SK-N-SH (cell line): Measurements from ENCODE around the gene KIT. TPM values are rescaled to one million over a fixed set of nuclear protein-coding genes. Genes with fewer than 3 reads are reported as not detected.

Experiments
- CTCF ChIA-PET: fragments of 300-600, 350-600 bp; formaldehyde crosslinking; extraction: SDS; loops from one replicate; lab custom pipeline; 2021; lab: Yijun Ruan, JAX
- POLR2A ChIA-PET: fragments of 350-600 bp; sonication (Branson Sonifier 250); formaldehyde crosslinking; extraction: SDS; loops from one replicate; lab custom pipeline; 2020; ENCODE audit warnings: antibody characterized with exemption, inconsistent platforms; lab: Yijun Ruan, JAX
- DNase-seq: peaks from one replicate; pipeline ENCODE4 v3.0.0; 2012
- H2AFZ ChIP-seq: fragments of 200-600 bp; sonication (generic); 2 replicates; pipeline ENCODE4 v1.8.1; 2016; ENCODE audit warnings: antibody characterized with exemption, mild to moderate bottlenecking, low read depth
- H3F3A ChIP-seq: fragments of 200-600 bp; sonication (generic); replicated peaks from 2 replicates; pipeline ENCODE3; 2016; ENCODE audit warnings: antibody characterized with exemption, mild to moderate bottlenecking; ENCODE audit not compliant: insufficient read depth
- H3K27ac ChIP-seq, 2 experiments: fragments of 200-500 bp in 1 of 2; fragments of 200-600 bp in 1 of 2; sonication (Bioruptor generic) in 1 of 2; sonication (generic), shearing (Covaris generic) in 1 of 2; 2 replicates each; pipeline versions ENCODE4 v1.5.1 to v1.6.1; 2014 to 2016; ENCODE audit warnings: low read depth in 2 of 2, inconsistent platforms in 1 of 2, low read length in 1 of 2, mild to moderate bottlenecking in 1 of 2, mixed read lengths in 1 of 2
- H3K27me3 ChIP-seq: fragments of 200-600 bp; sonication (generic), shearing (Covaris generic); 2 replicates; pipeline ENCODE4 v1.6.1; 2016; ENCODE audit warnings: mixed run types; ENCODE audit not compliant: insufficient read depth
- H3K36me3 ChIP-seq, 2 experiments: fragments of 200-500 bp in 1 of 2; fragments of 200-600 bp in 1 of 2; sonication (Bioruptor generic) in 1 of 2; sonication (generic) in 1 of 2; replicated peaks in 1 of 2; 2 replicates each; pipeline versions ENCODE3 to v1.5.1; 2014 to 2016; ENCODE audit warnings: low read length in 1 of 2, mild to moderate bottlenecking in 1 of 2; ENCODE audit not compliant: insufficient read depth in 2 of 2, control insufficient read depth in 1 of 2
- H3K4me1 ChIP-seq, 2 experiments: fragments of 200-500 bp in 1 of 2; fragments of 200-600 bp in 1 of 2; sonication (Bioruptor generic) in 1 of 2; sonication (generic), shearing (Covaris generic) in 1 of 2; 2 replicates each; pipeline versions ENCODE4 v1.5.1 to v1.6.1; 2014 to 2016; ENCODE audit warnings: low read depth in 1 of 2, low read length in 1 of 2, mixed run types in 1 of 2; ENCODE audit not compliant: insufficient read depth in 2 of 2, control insufficient read depth in 1 of 2
- H3K4me2 ChIP-seq: fragments of 200-600 bp; sonication (generic), shearing (Covaris generic); 2 replicates; pipeline ENCODE4 v1.6.1; 2017; ENCODE audit warnings: mixed run types
- H3K4me3 ChIP-seq, 2 experiments: fragments of 200-500 bp in 1 of 2; fragments of 200-600 bp in 1 of 2; sonication (Bioruptor generic) in 1 of 2; sonication (generic), shearing (Covaris generic) in 1 of 2; 2 replicates each; pipeline versions ENCODE4 v1.5.1 to v1.8.1; 2014 to 2016; ENCODE audit warnings: low read depth in 2 of 2, inconsistent platforms in 1 of 2, low read length in 1 of 2, mild to moderate bottlenecking in 1 of 2, mixed read lengths in 1 of 2, moderate library complexity in 1 of 2
- H3K79me2 ChIP-seq: fragments of 200-600 bp; sonication (generic); 2 replicates; pipeline ENCODE4 v1.8.1; 2017; ENCODE audit warnings: mild to moderate bottlenecking; ENCODE audit not compliant: insufficient read depth
- H3K9ac ChIP-seq: fragments of 200-600 bp; sonication (generic); 2 replicates; pipeline ENCODE4 v1.6.1; 2017; ENCODE audit warnings: mixed run types
- H3K9me2 ChIP-seq: fragments of 200-600 bp; sonication (generic); 2 replicates; pipeline ENCODE4 v1.6.1; 2017; ENCODE audit warnings: mixed run types
- H3K9me3 ChIP-seq: fragments of 200-600 bp; sonication (generic); 2 replicates; pipeline ENCODE4 v1.6.1; 2017; ENCODE audit warnings: mixed run types, mild to moderate bottlenecking, moderate library complexity
- H4K20me1 ChIP-seq: fragments of 200-600 bp; sonication (generic); 2 replicates; pipeline ENCODE4 v1.6.1; 2017; ENCODE audit warnings: mild to moderate bottlenecking, mixed run types; ENCODE audit not compliant: insufficient read depth
- CHD2 ChIP-seq: fragments of 150-350 bp; IDR thresholded peaks from 2 replicates; pipeline ENCODE4 v1.6.1; 2018; ENCODE audit warnings: low read length; ENCODE audit not compliant: partially characterized antibody
- CTCF ChIP-seq: fragments of 200-600 bp; sonication (generic); IDR thresholded peaks from 2 replicates; pipeline ENCODE4 v1.6.1; 2017; ENCODE audit warnings: antibody characterized with exemption, mild to moderate bottlenecking, moderate library complexity
- EP300 ChIP-seq, 2 experiments: IDR thresholded peaks; 2 replicates each; pipeline versions ENCODE4 v1.4.0 to v1.6.1; 2012; ENCODE audit warnings: borderline replicate concordance in 1 of 2, low read depth in 1 of 2, low read length in 1 of 2
- MAX ChIP-seq: IDR thresholded peaks from 2 replicates; pipeline ENCODE4 v1.4.0; 2012; ENCODE audit warnings: low read depth
- MXI1 ChIP-seq: IDR thresholded peaks from 2 replicates; pipeline ENCODE4 v1.6.1; 2012; ENCODE audit warnings: mild to moderate bottlenecking, low read depth, low read length, improper control_type of control experiment
- NFIC ChIP-seq: IDR thresholded peaks from 2 replicates; pipeline ENCODE4 v1.4.0; 2012; ENCODE audit warnings: borderline replicate concordance
- NRF1 ChIP-seq: IDR thresholded peaks from 2 replicates; pipeline ENCODE4 v1.6.1; 2012; ENCODE audit warnings: low read depth, mild to moderate bottlenecking, low read length
- POLR2AphosphoS5 ChIP-seq: IDR thresholded peaks from 2 replicates; pipeline ENCODE4 v1.6.1; 2012; ENCODE audit warnings: low read depth, low read length
- RAD21 ChIP-seq: IDR thresholded peaks from 2 replicates; pipeline ENCODE4 v1.6.1; 2012; ENCODE audit warnings: mild to moderate bottlenecking, low read length
- TCF12 ChIP-seq: IDR thresholded peaks from 2 replicates; pipeline ENCODE4 v1.4.0; 2012
- USF1 ChIP-seq: IDR thresholded peaks from 2 replicates; pipeline ENCODE4 v1.4.0; 2012; ENCODE audit warnings: low read depth, borderline replicate concordance
- WGBS: methylation state at CpG from one replicate; pipeline ENCODE4 v1.1.6; 2017; ENCODE audit warnings: low lambda C conversion rate; 5-methylcytosine and 5-hydroxymethylcytosine counted together
- polyA plus RNA-seq, 3 experiments: library from polyadenylated mRNA; depleted of rRNA; stranded (reverse); fragments of >200 nt; gene quantifications; 2 replicates each; pipeline ENCODE4 v1.2.3, GENCODE V29; 2012
- TF ChIP-seq, protein P1 (sequence below): IDR thresholded peaks from 2 replicates; pipeline ENCODE4; 2012
- TF ChIP-seq, protein P2 (sequence below): fragments of 150-350 bp; IDR thresholded peaks from 2 replicates; pipeline ENCODE4 v1.6.1; 2016; ENCODE audit warnings: mild to moderate bottlenecking, low read depth, low read length

The KIT gene
- polyA plus RNA-seq, 1 of the 3 experiments (the other 2 are of a cell fraction) = 0.79 TPM

DNA sequence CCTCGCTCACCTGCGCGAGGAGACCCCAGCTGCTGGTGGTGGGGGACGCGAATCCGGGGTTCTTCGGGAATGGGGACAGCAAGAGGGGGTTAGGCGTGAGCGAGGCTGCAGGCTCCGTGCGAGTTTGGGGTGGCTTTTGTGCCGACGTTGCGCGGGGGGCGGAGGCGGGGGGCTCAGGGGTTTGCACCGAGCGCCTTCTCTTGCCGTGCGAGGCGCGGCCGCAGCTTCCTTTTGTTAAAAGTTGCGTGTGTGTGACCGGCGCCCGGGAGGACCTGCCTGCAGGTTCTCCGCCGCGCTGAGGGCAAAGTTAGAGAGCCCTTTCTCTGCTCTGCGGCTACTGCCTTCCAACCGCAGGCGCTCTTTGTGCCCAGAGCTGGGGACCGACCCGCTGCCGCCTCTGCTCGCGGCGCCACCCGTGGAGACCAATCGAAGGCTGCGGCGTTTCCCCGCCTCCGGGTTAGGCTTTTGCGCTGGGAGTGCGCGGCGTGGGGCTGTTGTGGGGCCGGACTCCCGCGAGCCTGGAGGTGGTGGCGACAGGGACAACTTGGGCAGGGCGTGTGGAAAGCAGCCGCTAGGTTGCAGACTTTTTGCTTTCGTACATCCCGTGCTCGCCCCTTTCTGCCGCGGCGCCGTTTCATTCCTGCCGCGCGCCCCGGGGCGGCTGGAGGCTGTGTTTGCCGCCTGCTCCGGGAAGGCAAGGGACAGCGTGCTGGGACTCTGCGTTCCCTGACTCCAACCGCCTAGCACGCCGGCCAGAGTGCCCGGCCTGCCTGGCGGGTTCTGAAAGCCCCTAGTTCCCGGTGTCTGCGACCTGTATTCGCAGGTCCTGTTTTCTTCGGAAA, 716 bp downstream of the KIT start:
- peak; percentile 78 for DNase-seq
- H3K27me3 ChIP-seq = 0 out of 2 replicates have a peak, but pooled peaks cover 14% of the 10 kb centered on the region
- H4K20me1 ChIP-seq = peaks cover 3% of the 10 kb centered on the region; the same call in 1 of the 2 replicates
- peak overlapping the region; percentile 53 to 76 for H3K4me3 ChIP-seq
- CTCF ChIA-PET = interaction anchor here (0.8 to 3.9 kb wide), 5 partner anchors 14 to 1069 kb away, joined by 3 to 20 read pairs (median 4); no protein-coding TSS in a partner anchor
- H3K9me3 ChIP-seq = no peaks in the 10 kb centered on the region
- H3K4me2 ChIP-seq = peak overlapping the region; percentile 91
- no peaks in the 10 kb centered on the region for H3K36me3 ChIP-seq
- peak overlapping the region; percentile 63 for H3K9ac ChIP-seq
- 3% methylated on average over 12 of the region's 81 CpGs for WGBS
- TF ChIP-seq USF1 (no peak), CTCF (peak; percentile 46), MAX (peak; percentile 39; the same call in 1 of the 2 replicates), TCF12 (no peak; the same call in 1 of the 2 replicates), CHD2 (no peak), MXI1 (no peak; the same call in 1 of the 2 replicates)
- H3K79me2 ChIP-seq = no peaks in the 10 kb centered on the region
- no peak overlapping the region for H3K27ac ChIP-seq
- peaks cover 22% of the 10 kb centered on the region for H3F3A ChIP-seq
- POLR2A ChIA-PET = no interaction called here
- peaks cover 11 to 13% of the 10 kb centered on the region in 2 experiments; a peak in 3 of 4 replicates for H3K4me1 ChIP-seq
- peak overlapping the region; percentile 59 for H2AFZ ChIP-seq
- H3K9me2 ChIP-seq = no peaks in the 10 kb centered on the region

DNA sequence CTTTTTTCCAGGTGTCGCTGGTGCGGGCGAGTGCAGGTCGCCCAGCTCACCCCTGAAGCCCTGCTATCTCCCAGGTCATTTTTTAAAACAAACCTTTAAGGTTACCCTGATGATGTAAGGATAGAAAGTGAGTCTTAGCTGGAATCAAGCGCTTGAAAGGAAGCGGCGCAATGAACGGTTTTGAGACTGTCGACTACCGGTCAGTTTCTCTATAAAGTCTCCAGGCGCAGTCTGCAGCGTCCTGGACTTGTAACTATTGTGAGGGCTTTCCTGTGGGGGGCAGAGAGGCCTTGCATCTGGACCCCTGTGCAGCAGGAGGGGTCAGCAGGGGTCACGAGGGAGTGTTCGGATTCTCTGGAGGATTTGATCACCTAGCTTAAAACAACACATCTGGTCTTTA, 1.6 kb downstream of the KIT start:
- H4K20me1 ChIP-seq = peaks cover 3% of the 10 kb centered on the region; the same call in 1 of the 2 replicates
- peak; percentile 32 for DNase-seq
- H3K4me3 ChIP-seq = peak overlapping the region; percentile 53 to 76
- 23% methylated on average over 14 of the region's 14 CpGs for WGBS
- peak overlapping the region; percentile 59 for H2AFZ ChIP-seq
- H3K9me3 ChIP-seq = no peaks in the 10 kb centered on the region
- peaks cover 11 to 13% of the 10 kb centered on the region in 2 experiments; a peak in 3 of 4 replicates for H3K4me1 ChIP-seq
- no peaks in the 10 kb centered on the region for H3K36me3 ChIP-seq
- no peaks in the 10 kb centered on the region for H3K79me2 ChIP-seq
- peak overlapping the region; percentile 63 for H3K9ac ChIP-seq
- ChIA-PET POLR2A (interaction anchor here (0.6 kb wide), 1 partner anchor 1764 kb away, joined by 3 read pairs; no protein-coding TSS in a partner anchor), CTCF (interaction anchor here (0.8 to 3.9 kb wide), 6 partner anchors 15 to 312 kb away, joined by 4 to 20 read pairs (median 4); no protein-coding TSS in a partner anchor)
- H3F3A ChIP-seq = peaks cover 22% of the 10 kb centered on the region
- H3K27ac ChIP-seq = no peak overlapping the region
- no peaks in the 10 kb centered on the region for H3K9me2 ChIP-seq
- peak overlapping the region; percentile 91 for H3K4me2 ChIP-seq
- 0 out of 2 replicates have a peak, but pooled peaks cover 14% of the 10 kb centered on the region for H3K27me3 ChIP-seq
- no peak for TF ChIP-seq NFIC
- TF ChIP-seq RAD21 = no peak
- TF ChIP-seq EP300 (IDR thresholded peaks at IDR 0.05; ENCODE audit: borderline replicate concordance in 1 of 2, low read depth in 1 of 2, low read length in 1 of 2) = no peak
- no peak for TF ChIP-seq NRF1
- no peak for TF ChIP-seq TCF12
- TF ChIP-seq, protein P1, sequence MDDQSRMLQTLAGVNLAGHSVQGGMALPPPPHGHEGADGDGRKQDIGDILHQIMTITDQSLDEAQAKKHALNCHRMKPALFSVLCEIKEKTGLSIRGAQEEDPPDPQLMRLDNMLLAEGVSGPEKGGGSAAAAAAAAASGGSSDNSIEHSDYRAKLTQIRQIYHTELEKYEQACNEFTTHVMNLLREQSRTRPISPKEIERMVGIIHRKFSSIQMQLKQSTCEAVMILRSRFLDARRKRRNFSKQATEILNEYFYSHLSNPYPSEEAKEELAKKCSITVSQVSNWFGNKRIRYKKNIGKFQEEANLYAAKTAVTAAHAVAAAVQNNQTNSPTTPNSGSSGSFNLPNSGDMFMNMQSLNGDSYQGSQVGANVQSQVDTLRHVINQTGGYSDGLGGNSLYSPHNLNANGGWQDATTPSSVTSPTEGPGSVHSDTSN = no peak
- no peak for TF ChIP-seq CHD2
- TF ChIP-seq POLR2AphosphoS5 = no peak
- TF ChIP-seq, protein P2, sequence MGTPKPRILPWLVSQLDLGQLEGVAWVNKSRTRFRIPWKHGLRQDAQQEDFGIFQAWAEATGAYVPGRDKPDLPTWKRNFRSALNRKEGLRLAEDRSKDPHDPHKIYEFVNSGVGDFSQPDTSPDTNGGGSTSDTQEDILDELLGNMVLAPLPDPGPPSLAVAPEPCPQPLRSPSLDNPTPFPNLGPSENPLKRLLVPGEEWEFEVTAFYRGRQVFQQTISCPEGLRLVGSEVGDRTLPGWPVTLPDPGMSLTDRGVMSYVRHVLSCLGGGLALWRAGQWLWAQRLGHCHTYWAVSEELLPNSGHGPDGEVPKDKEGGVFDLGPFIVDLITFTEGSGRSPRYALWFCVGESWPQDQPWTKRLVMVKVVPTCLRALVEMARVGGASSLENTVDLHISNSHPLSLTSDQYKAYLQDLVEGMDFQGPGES = no peak
